Activated CD4-positive, alpha-beta T cell treated with anti-CD3 and anti-CD28 coated beads, Interleukin-2, Interleukin-6, amounts not matched to agents 100 ng/mL and 50 ng/mL, durations not matched to agents 16 hours and 8 hours (primary cell): Measurements from ENCODE around the gene COL28A1.
A peak's percentile ranks its signal among the peaks of the same experiment; 100 is the strongest.

Experiments
- DNase-seq: peaks from one replicate; pipeline ENCODE4 v3.0.0-alpha.2; 2020

COL28A1 gene

GRCh38 chr7:7452652-7453051, 83.0 kb downstream of the COL28A1 start:
- DNase-seq: no peak

DNA sequence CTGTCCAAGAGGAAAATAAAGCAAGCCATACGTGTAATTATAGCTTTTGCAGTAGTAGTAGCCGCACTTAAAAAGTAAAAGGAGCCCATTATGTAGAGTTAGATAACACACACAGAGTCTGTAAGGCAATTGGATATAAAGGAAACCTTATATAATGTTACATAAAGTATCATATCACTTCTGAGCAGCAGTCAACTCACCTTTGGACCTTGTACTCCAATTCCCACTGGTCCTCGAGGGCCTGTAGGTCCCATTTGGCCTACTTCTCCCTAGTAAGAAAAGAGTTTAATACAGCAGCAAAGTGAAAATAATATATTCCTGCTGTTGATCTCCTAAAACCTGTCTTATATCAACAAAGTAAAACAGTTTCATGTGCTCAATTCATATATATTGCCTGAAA, 83.6 kb downstream of the COL28A1 start:
- no peak for DNase-seq

DNA sequence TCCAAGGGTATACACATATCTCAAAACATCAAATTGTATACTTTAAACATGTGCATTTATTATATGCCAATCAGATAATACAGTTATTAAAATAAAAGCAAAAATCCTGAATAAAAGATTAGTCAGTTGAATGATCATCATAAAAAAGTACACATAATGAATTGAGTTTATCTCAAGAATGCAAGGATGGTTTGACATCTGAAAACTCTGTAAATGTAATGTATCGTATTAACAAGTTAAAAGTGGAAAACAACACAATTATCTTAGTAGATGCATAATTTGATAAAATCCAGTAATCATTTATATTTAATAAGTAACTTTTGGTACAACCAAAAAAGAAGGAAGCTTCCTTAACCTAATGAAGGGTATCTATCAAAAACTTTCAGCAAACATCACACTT, 86.6 kb downstream of the COL28A1 start:
- DNase-seq: no peak

DNA sequence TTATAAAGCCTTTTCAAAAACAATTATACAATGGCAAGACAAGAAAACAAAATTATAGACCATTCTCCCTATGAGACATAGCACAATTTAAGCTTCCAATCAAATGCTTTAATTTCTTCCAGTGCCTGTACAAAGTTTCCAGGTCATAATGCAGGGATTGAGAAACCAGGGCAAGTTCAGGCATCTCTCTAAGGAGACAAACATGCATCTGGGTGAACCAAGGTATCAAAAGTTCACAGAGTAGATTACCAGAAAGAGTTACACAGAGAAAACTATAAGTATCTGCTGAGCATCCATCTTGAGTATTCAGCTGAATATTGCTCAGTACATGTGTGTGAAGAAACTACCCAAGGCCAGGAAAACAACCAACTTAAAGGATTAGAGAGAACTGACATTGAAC, 89.1 kb downstream of the COL28A1 start:
- DNase-seq: no peak

DNA sequence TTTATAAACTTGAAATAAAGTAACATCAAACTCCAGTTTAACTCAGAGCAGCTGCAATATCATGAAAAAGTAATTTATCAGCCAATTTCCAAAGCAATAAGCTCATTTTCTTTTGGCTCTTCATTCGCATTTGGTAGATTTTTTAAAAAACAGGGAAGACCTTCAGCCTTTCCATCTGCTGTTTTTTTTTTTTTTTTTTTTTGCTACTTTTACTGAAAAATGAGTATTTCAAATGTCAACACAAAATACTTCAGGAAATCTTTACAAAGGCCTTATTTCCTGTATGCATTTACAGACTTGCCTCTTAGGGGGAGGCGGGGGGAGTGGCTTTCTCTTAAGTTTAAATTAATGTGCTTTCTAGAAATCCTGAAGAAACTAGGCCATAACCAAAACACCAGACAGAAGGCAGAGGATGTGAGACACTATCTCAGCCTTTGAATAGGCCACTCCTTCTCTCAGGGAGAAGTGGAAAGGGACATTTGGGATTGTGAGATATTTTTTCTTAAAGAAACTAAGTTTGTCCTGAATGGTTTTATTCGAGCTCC, 91.8 kb downstream of the COL28A1 start:
- DNase-seq: no peak

- DNase-seq: no peak
These were observed 96.1 kb downstream of the COL28A1 start for GRCh38 chr7:7439564-7439963.

- DNase-seq: peak; percentile 3
These were observed 96.8 kb downstream of the COL28A1 start for GRCh38 chr7:7438851-7439250.

GRCh38 chr7:7435978-7436377, 99.7 kb downstream of the COL28A1 start:
- no peak for DNase-seq

GRCh38 chr7:7434329-7434728, 101.3 kb downstream of the COL28A1 start:
- DNase-seq: no peak

DNA sequence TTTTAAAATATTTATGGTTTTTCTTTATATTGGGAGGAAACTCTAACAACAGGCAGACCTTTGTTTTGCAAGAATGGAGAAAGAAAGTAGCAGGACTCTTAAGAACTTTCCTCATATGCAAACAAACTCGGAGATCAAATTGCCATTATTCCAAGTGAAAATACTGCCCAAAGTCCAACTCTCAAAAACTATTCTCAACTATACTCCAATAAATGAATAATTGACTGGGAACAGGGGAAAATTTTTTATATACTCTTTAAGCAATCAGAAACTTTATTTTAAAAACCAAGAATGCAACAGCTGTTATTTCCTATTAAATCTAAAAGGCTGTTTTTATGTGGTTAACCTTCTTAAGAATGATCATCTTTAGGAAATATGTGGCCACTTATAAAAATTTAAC, 101.9 kb downstream of the COL28A1 start:
- DNase-seq: no peak

DNA sequence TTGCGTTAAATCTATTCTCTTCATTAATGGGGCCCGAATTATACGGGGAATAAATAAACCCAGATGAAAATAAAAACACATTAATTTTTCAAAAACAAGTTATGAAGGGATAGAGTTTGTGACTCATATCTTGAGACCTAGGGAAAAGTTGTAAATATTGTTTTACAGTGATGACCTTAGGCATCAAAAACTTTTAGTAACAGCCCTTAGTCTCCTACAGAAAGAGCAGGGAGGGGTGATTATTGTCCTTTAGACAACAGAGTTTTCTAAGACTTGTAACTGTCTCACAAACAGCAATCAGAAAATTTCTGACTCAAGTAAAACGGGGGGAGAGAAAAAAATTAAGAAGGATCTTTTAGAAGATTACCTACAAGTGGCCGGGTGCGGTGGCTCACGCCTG, 102.7 kb downstream of the COL28A1 start:
- DNase-seq: no peak

DNA sequence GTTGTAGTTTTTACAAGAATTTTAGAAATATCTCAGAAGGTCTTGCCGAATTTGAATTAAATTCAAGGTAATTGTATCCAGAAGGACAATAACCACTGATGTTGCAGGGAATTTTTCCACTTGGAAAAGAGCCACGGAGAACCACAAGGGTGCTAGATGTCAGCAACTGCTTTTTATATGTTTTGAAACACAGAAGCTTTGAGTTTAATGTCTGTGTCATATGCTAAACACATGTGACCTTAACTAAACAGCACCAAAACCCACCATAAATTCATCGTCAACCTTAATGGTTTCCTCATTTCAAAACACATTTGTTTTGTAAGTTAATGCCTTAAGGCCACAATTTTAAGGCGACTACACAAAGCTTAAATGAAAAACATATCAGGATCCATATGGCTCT, 106.9 kb downstream of the COL28A1 start:
- DNase-seq: no peak

- no peak for DNase-seq
These were observed 108.3 kb downstream of the COL28A1 start for GRCh38 chr7:7427363-7427762.

DNA sequence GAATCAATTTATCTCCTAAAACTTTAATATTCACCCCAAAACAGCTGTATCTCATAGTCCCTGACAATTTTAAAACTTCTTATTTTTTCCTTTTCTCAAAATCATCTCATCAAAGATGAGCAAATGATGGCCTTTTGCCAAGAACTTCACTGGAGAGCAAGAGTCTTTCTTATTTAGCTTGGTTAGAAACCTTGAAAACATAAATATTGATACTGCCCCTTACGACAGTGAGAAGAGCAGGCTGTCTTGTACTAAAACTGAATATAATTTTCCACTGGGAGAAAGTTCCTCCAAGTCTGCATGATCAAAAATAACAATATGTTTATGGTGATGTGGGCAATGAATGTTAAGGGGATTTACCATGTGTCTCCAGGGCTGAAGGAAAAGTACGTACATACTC, 109.0 kb downstream of the COL28A1 start:
- DNase-seq: no peak

GRCh38 chr7:7425321-7425720, 110.4 kb downstream of the COL28A1 start:
- DNase-seq: no peak

- DNase-seq: peak; percentile 57
These were observed 111.4 kb downstream of the COL28A1 start for GRCh38 chr7:7424151-7424873.

- no peak for DNase-seq
These were observed 113.0 kb downstream of the COL28A1 start for GRCh38 chr7:7422641-7423040.

DNA sequence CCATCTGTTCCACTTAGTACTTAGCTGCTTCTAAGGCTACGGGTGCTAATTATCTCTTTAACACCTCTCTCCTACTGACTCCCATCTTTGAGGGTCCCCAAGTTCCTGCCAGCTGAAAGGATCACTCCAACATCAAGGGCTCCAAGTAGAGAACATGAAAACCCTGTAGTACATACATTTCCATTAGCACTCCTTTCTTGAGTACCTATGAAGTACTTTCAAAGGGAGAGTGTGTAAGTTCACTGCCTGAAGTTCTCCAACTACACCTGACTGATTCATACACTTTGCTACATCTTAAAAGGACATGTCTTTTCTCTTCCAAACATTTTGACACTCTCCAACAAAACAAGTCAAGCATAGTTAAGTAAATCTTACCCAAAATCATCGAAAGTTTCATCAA, 113.8 kb downstream of the COL28A1 start:
- no peak for DNase-seq

GRCh38 chr7:7418997-7419396, 116.7 kb downstream of the COL28A1 start:
- DNase-seq: no peak

- DNase-seq: no peak
These were observed 117.8 kb downstream of the COL28A1 start for GRCh38 chr7:7417851-7418250.

DNA sequence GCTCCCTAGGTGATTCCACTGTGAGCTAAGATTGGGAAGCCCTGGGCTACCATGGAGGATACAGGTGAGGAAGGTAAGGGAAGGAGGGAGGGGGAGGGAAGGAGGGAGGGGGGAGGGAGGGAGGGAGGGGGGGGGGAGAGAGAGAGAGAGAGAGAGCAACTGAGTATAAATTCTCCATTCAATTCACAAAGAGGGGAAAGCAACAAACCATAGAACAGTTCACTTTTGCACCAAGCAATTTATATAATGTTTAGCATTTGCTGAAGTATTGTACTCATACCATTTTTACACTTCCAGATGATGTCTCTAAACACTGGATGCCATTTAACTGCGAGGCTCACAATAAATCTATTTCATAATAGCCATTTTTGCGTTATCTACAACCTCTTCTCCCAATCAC, 118.3 kb downstream of the COL28A1 start:
- DNase-seq: no peak

DNA sequence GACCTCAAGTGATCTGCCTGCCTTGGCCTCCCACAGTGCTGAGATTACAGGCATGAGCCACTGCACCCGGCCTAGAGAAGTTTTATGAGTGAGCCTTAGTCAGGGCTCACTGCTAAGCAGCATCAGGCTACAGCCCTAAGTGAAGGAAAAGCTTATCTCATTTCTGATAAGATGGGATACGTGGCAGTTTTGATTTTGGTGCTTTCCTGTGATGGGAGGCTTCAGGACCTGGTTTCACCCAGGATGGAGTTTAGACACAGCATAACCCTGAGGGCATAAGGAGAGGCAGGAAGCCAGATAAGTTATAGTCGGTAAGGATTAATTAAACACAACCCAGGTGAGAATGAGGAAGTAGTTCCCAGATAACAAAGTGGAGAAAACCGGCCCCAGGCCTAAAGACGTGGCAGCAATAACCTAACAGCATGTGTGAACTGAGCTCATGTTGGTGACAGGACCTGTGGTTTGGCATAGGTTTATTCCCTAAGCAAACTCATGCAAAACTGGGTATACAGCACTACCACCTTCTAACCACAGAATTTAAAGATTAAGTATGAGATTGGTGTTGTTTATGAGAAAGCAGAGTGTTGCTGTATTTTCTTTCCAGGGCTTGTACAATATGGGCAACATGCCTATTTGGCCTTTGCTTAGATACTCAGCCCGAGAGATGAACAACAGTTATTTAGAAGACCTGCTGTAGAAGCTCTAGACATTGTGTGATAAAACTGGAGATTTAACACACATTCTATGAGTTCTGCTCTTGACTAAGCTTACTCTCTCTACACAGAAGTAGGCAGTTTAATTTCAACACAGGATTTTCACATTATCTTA, 119.4 kb downstream of the COL28A1 start:
- DNase-seq: peak; percentile 21

DNA sequence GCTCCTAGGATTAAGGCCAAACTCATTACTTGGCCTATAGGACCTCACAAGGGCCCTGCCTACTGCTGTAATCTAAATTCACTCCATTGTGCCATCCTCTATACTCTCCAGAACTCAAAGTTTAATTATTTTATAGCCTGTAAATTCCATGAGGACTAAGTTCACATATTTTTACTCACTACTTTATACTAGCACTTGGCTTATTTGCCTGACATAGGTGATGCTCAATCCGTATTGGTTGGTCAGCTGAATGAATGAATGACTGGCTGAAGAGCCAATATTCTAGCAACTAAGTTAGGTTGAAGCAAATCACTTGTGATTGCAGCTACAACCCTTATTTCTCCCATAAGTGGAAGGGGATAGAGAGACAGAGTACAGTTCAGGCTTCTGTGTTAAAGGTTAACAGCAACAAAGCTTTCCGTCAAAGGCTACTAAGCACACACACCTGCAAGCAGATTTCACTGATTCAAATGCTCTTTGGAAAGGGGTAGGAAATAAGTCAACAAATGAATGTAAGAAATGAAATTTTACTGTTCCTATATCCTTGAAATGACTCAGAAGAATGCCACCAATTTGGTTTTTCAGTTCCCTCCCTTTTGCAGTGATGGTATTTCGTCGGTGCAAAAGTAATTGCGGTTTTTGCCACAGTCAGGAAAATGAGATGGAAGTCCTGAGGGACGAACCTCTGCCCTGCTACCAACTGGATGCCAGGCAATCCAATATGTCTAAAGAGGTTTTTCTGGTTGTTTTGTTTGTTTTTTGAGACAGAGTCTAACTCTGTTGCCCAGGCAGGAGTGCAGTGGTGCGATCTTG, 120.7 kb downstream of the COL28A1 start:
- no peak for DNase-seq
